ENCODE data around the gene GPATCH8. TPM values are rescaled to one million over a fixed set of nuclear protein-coding genes. Genes with fewer than 3 reads are reported as not detected.

Gene GPATCH8
- total RNA-seq, 4 donors from 2014 or later: 31.3 to 63.9 (median 43.4) TPM

GRCh38 chr17:44363613-44364159, 139.5 kb downstream of the GPATCH8 start, which contains the start of gene FAM171A2:
Gene FAM171A2, minus strand, starts transcription at chr17:44363853. Its CDS starts 139 bp downstream, at chr17:44363714.
- Histone ChIP-seq H3K9me3 (no peaks in the 10 kb centered on the region), H3K27ac (no peak within 1 kb of the TSS), H3K4me1 (peaks cover 24% of the 10 kb centered on the region), H3K27me3 (peaks cover 12% of the 10 kb centered on the region), H3K36me3 (no peaks in the 10 kb centered on the region), H3K4me3 (peak within 1 kb of the TSS; percentile 83)
- TF ChIP-seq EP300 (IDR thresholded peaks at IDR 0.05) (no peak), POLR2A (IDR thresholded peaks at IDR 0.05) (no peak), POLR2AphosphoS5 (IDR thresholded peaks at IDR 0.05) (no peak), CTCF (IDR thresholded peaks at IDR 0.05) (peak in 1 of 2 donors; percentile 91)
- DNase-seq (ENCODE audit: low spot score in 2 of 2): peak; percentile 61 to 71
- 0% methylated on average over 3 of the region's 63 CpGs for WGBS

GRCh38 chr17:44362949-44363612, 140.1 kb downstream of the GPATCH8 start:
- Histone ChIP-seq H3K36me3 (no peaks in the 10 kb centered on the region), H3K4me3 (peak overlapping the region; percentile 83), H3K4me1 (peaks cover 24% of the 10 kb centered on the region), H3K27ac (no peak overlapping the region), H3K27me3 (peaks cover 9% of the 10 kb centered on the region), H3K9me3 (no peaks in the 10 kb centered on the region)
- 3% methylated on average over 4 of the region's 45 CpGs for WGBS
- TF ChIP-seq EP300 (IDR thresholded peaks at IDR 0.05) (no peak), POLR2AphosphoS5 (IDR thresholded peaks at IDR 0.05) (no peak), POLR2A (IDR thresholded peaks at IDR 0.05) (no peak), CTCF (IDR thresholded peaks at IDR 0.05) (no peak)
- peak; percentile 66 to 79 for DNase-seq (ENCODE audit: low spot score in 2 of 2)

GRCh38 chr17:44362459-44362948, 140.7 kb downstream of the GPATCH8 start:
- DNase-seq (ENCODE audit: low spot score in 2 of 2): peak; percentile 65 to 69
- no peaks in the 10 kb centered on the region for H3K9me3 ChIP-seq
- H3K4me1 ChIP-seq: peaks cover 23% of the 10 kb centered on the region
- TF ChIP-seq POLR2AphosphoS5 (IDR thresholded peaks at IDR 0.05) (no peak), EP300 (IDR thresholded peaks at IDR 0.05) (no peak), CTCF (IDR thresholded peaks at IDR 0.05) (no peak), POLR2A (IDR thresholded peaks at IDR 0.05) (no peak)
- peaks cover 9% of the 10 kb centered on the region for H3K27me3 ChIP-seq
- H3K4me3 ChIP-seq: peak overlapping the region; percentile 83
- no peaks in the 10 kb centered on the region for H3K36me3 ChIP-seq
- no peak overlapping the region for H3K27ac ChIP-seq
- 21% methylated on average over 5 of the region's 11 CpGs for WGBS

- WGBS: 64% methylated on average over 11 of the region's 11 CpGs
- TF ChIP-seq POLR2AphosphoS5 (IDR thresholded peaks at IDR 0.05) (no peak), POLR2A (IDR thresholded peaks at IDR 0.05) (no peak), CTCF (IDR thresholded peaks at IDR 0.05) (no peak), EP300 (IDR thresholded peaks at IDR 0.05) (no peak)
- Histone ChIP-seq H3K9me3 (no peaks in the 10 kb centered on the region), H3K27ac (no peak overlapping the region), H3K36me3 (no peaks in the 10 kb centered on the region), H3K4me3 (no peak overlapping the region), H3K27me3 (peaks cover 9% of the 10 kb centered on the region), H3K4me1 (peaks cover 19% of the 10 kb centered on the region)
- no peak for DNase-seq (ENCODE audit: low spot score in 2 of 2)
These were observed 141.6 kb downstream of the GPATCH8 start for GRCh38 chr17:44361292-44362260.
